ENCODE measurements around the gene CCT8. TPM values are rescaled to one million over a fixed set of nuclear protein-coding genes. Genes with fewer than 3 reads are reported as not detected.

CCT8 gene
- total and polyA plus RNA-seq, 9 of the 15 experiments (the other 6 are each of a cell fraction or from before 2014, with no cell fraction given) = 451 to 1,153 (median 677) TPM

GRCh38 chr21:29114765-29115500 lies 41.5 kb upstream of the CCT8 start:
- Histone ChIP-seq H3K27ac (ENCODE audit: extremely low read depth, low read depth, low read length) (no peak overlapping the region), H3K27me3 (ENCODE audit: control insufficient read depth in 2 of 2, insufficient read depth in 2 of 2, low read length in 2 of 2) (peaks cover 5 to 10% of the 10 kb centered on the region in 2 experiments; a peak in 2 of 5 replicates), H3K36me3 (ENCODE audit: control insufficient read depth, insufficient read depth, low read length) (no peaks in the 10 kb centered on the region), H3K4me2 (ENCODE audit: insufficient read depth, low read length) (no peak overlapping the region), H3K9ac (ENCODE audit: insufficient read depth in 1 of 2, low read depth in 2 of 2, low read length in 2 of 2) (no peak overlapping the region), H2AFZ (ENCODE audit: low read depth, low read length) (no peak overlapping the region), H3K4me1 (replicated peaks in 1 of 2; ENCODE audit: control insufficient read depth in 2 of 2, insufficient read depth in 2 of 2, low read length in 2 of 2) (no peaks in the 10 kb centered on the region), H3K4me3 (no peak overlapping the region), H3K79me2 (ENCODE audit: control insufficient read depth, insufficient read depth, low read length) (no peaks in the 10 kb centered on the region), H4K20me1 (replicated peaks; ENCODE audit: control insufficient read depth, insufficient read depth, low read length) (no peaks in the 10 kb centered on the region), H3K9me1 (ENCODE audit: control insufficient read depth, insufficient read depth, low read length) (no peaks in the 10 kb centered on the region), H3K9me3 (replicated peaks; ENCODE audit: control insufficient read depth, insufficient read depth, low read depth, low read length) (no peaks in the 10 kb centered on the region)
- 3% methylated on average over 5 of the region's 5 CpGs for WGBS (ENCODE audit: insufficient coverage, low coverage, missing lambda C conversion rate)
- intact Hi-C loops (cut with micrococcal nuclease) (no loop called here), in situ Hi-C loops (cut with MboI) (loop anchor here (25.0 kb wide), 1 partner anchor 1972 kb away; no protein-coding TSS in a partner anchor)
- FAIRE-seq (no peak), DNase-seq (ENCODE audit: extremely low read depth in 1 of 4, low spot score in 3 of 4) (no peak), ATAC-seq (no peak)
- BruUV-seq (replicated peaks) = no TSS peak
- ChIA-PET POLR2A (interaction anchor here (1.0 to 1.8 kb wide), 5 partner anchors 10 to 256 kb away, joined by 3 to 5 read pairs (median 4); no protein-coding TSS in a partner anchor), CTCF (ENCODE audit: low intra/inter-chr PET ratio) (no interaction called here)
- TF ChIP-seq HOMEZ (CRISPR knock-in tag; IDR thresholded peaks at IDR 0.05) (no peak), HMG20A (CRISPR knock-in tag; conservative IDR thresholded peaks at IDR 0.05) (no peak), ELK1 (CRISPR knock-in tag; IDR thresholded peaks at IDR 0.05) (no peak), FOXP4 (CRISPR knock-in tag; IDR thresholded peaks at IDR 0.05; ENCODE audit: borderline replicate concordance) (no peak), ZBTB5 (IDR thresholded peaks at IDR 0.05) (no peak), PTTG1 (tag; IDR thresholded peaks at IDR 0.05; ENCODE audit: low read depth) (no peak), SPI1 (IDR thresholded peaks at IDR 0.05; ENCODE audit: borderline replicate concordance, low read depth, low read length) (no peak), ZNF143 (CRISPR knock-in tag; IDR thresholded peaks at IDR 0.05) (no peak), RBM15 (IDR thresholded peaks at IDR 0.05; ENCODE audit: insufficient read depth, low read length) (no peak), MCM7 (IDR thresholded peaks at IDR 0.05) (no peak)
- TF ChIP-seq, protein P1, sequence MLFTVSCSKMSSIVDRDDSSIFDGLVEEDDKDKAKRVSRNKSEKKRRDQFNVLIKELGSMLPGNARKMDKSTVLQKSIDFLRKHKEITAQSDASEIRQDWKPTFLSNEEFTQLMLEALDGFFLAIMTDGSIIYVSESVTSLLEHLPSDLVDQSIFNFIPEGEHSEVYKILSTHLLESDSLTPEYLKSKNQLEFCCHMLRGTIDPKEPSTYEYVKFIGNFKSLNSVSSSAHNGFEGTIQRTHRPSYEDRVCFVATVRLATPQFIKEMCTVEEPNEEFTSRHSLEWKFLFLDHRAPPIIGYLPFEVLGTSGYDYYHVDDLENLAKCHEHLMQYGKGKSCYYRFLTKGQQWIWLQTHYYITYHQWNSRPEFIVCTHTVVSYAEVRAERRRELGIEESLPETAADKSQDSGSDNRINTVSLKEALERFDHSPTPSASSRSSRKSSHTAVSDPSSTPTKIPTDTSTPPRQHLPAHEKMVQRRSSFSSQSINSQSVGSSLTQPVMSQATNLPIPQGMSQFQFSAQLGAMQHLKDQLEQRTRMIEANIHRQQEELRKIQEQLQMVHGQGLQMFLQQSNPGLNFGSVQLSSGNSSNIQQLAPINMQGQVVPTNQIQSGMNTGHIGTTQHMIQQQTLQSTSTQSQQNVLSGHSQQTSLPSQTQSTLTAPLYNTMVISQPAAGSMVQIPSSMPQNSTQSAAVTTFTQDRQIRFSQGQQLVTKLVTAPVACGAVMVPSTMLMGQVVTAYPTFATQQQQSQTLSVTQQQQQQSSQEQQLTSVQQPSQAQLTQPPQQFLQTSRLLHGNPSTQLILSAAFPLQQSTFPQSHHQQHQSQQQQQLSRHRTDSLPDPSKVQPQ (CRISPR knock-in tag; IDR thresholded peaks at IDR 0.05; ENCODE audit: borderline replicate concordance) = no peak

Data from K562 (cell line).